ENCODE measurements around the gene ZNF555. TPM values are rescaled to one million over a fixed set of nuclear protein-coding genes. Genes with fewer than 3 reads are reported as not detected.

Gene ZNF555
- total and polyA plus RNA-seq, 7 donors = 0.92 to 10.3 (median 4.3) TPM

DNA sequence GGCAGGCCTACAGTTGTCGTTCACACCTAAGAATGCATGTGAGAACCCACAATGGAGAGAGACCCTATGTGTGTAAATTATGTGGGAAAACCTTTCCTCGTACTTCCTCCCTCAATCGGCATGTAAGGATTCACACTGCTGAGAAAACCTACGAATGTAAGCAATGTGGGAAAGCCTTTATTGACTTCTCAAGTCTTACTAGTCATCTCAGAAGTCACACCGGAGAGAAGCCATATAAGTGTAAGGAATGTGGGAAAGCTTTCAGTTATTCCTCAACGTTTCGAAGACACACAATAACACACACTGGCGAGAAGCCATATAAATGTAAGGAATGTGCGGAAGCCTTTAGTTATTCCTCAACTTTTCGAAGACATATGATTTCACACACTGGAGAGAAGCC, 11.3 kb downstream of the ZNF555 start:
- H3K4me3 ChIP-seq = no peak overlapping the region
- intact Hi-C loops (cut with DNase I) = no loop called here
- no peak overlapping the region for H3K27ac ChIP-seq
- TF ChIP-seq POLR2A (IDR thresholded peaks at IDR 0.05) (no peak), POLR2AphosphoS5 (IDR thresholded peaks at IDR 0.05) (no peak), EP300 (IDR thresholded peaks at IDR 0.05) (no peak), CTCF (IDR thresholded peaks at IDR 0.05) (no peak)
- no peaks in the 10 kb centered on the region for H3K4me1 ChIP-seq
- 97 to 99% methylated on average over 10 of the region's 10 CpGs for WGBS, 2 donors
- peaks cover 26 to 67% (median 35%) of the 10 kb centered on the region in 4 donors for H3K36me3 ChIP-seq
- H3K9me3 ChIP-seq = peaks cover 21 to 58% (median 46%) of the 10 kb centered on the region in 4 donors
- H3K27me3 ChIP-seq = no peaks in the 10 kb centered on the region
- DNase-seq = no peak

DNA sequence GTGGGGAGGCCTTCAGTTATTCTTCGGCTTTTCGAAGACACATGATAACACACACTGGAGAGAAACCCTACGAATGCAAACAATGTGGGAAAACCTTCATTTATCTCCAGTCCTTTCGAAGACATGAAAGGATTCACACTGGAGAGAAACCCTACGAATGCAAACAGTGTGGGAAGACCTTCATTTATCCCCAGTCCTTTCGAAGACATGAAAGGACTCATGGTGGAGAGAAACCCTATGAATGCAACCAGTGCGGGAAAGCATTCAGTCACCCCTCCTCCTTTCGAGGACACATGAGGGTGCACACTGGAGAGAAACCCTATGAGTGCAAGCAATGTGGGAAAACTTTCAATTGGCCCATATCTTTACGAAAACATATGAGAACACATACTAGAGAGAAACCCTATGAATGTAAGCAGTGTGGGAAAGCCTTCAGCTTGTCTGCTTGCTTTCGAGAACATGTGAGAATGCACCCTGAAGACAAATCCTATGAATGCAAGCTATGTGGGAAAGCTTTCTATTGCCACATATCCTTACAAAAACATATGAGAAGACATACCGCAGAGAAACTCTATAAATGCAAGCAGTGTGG, 11.8 kb downstream of the ZNF555 start:
- WGBS, 2 donors = 97 to 98% methylated on average over 11 of the region's 11 CpGs
- peaks cover 26 to 60% (median 46%) of the 10 kb centered on the region in 4 donors for H3K9me3 ChIP-seq
- no peak for DNase-seq
- intact Hi-C loops (cut with DNase I) = no loop called here
- TF ChIP-seq POLR2A (IDR thresholded peaks at IDR 0.05) (no peak), POLR2AphosphoS5 (IDR thresholded peaks at IDR 0.05) (no peak), EP300 (IDR thresholded peaks at IDR 0.05) (no peak), CTCF (IDR thresholded peaks at IDR 0.05) (no peak)
- H3K36me3 ChIP-seq = peaks cover 26 to 67% (median 35%) of the 10 kb centered on the region in 4 donors
- no peaks in the 10 kb centered on the region for H3K4me1 ChIP-seq
- H3K27me3 ChIP-seq = no peaks in the 10 kb centered on the region
- H3K4me3 ChIP-seq = no peak overlapping the region
- no peak overlapping the region for H3K27ac ChIP-seq

- Histone ChIP-seq H3K4me3 (no peak overlapping the region), H3K9me3 (peaks cover 31 to 68% (median 47%) of the 10 kb centered on the region in 4 donors), H3K4me1 (no peaks in the 10 kb centered on the region), H3K27me3 (no peaks in the 10 kb centered on the region), H3K36me3 (peaks cover 26 to 58% (median 35%) of the 10 kb centered on the region in 4 donors), H3K27ac (no peak overlapping the region)
- no peak for TF ChIP-seq EP300 (IDR thresholded peaks at IDR 0.05)
- TF ChIP-seq POLR2AphosphoS5 (IDR thresholded peaks at IDR 0.05) = no peak
- TF ChIP-seq CTCF (IDR thresholded peaks at IDR 0.05) = no peak
- TF ChIP-seq POLR2A (IDR thresholded peaks at IDR 0.05) = no peak
- intact Hi-C loops (cut with DNase I) = no loop called here
- DNase-seq = no peak
- 95 to 96% methylated on average over 3 of the region's 3 CpGs for WGBS, 2 donors
Measured at GRCh38 chr19:2854849-2855248, 13.6 kb downstream of the ZNF555 start.

- TF ChIP-seq CTCF (IDR thresholded peaks at IDR 0.05) (no peak), POLR2A (IDR thresholded peaks at IDR 0.05) (no peak), POLR2AphosphoS5 (IDR thresholded peaks at IDR 0.05) (no peak), EP300 (IDR thresholded peaks at IDR 0.05) (no peak)
- Histone ChIP-seq H3K9me3 (peaks cover 27 to 61% (median 41%) of the 10 kb centered on the region in 4 donors), H3K36me3 (peaks cover 20 to 45% (median 23%) of the 10 kb centered on the region in 4 donors), H3K4me1 (no peaks in the 10 kb centered on the region), H3K27ac (no peak overlapping the region), H3K4me3 (no peak overlapping the region), H3K27me3 (no peaks in the 10 kb centered on the region)
- intact Hi-C loops (cut with DNase I) = no loop called here
- 71 to 93% methylated on average over 5 of the region's 5 CpGs for WGBS, 2 donors
- DNase-seq = no peak
Measured at GRCh38 chr19:2856457-2857050, 15.3 kb downstream of the ZNF555 start.

All from sigmoid colon (tissue), 7 donors.